Mucosa of descending colon (tissue), 3 donors: ENCODE data around the gene MITD1. TPM values are rescaled to one million over a fixed set of nuclear protein-coding genes. Genes with fewer than 3 reads are reported as not detected.
"Not testable (repeated sequence)": the region's sequence is repeated elsewhere in the genome, so short reads cannot be mapped to it uniquely, and the experiment has no call there.

Experiments
- ATAC-seq: fragments of 200-7000 bp; cut with Tn5 transposase; one replicate; pipeline ENCODE4 v1.9.1; 2020; ENCODE audit warnings: mild to moderate bottlenecking, moderate library complexity
- DNase-seq, 3 donors: peaks; one replicate each; pipeline ENCODE4 v3.0.0-alpha.2; 2020
- H3K36me3 ChIP-seq: fragments of 200-600 bp; one replicate; pipeline ENCODE4 v1.8.0; 2021; ENCODE audit warnings: low read depth, mild to moderate bottlenecking
- H3K4me1 ChIP-seq: fragments of 200-600 bp; one replicate; pipeline ENCODE4 v1.8.0; 2021; ENCODE audit warnings: low read depth, mild to moderate bottlenecking
- H3K4me3 ChIP-seq: fragments of 200-600 bp; one replicate; pipeline ENCODE4 v1.8.0; 2021; ENCODE audit warnings: mild to moderate bottlenecking
- H3K9me3 ChIP-seq: fragments of 200-600 bp; one replicate; pipeline ENCODE4 v1.8.0; 2021; ENCODE audit warnings: mild to moderate bottlenecking
- CTCF ChIP-seq: fragments of 200-600 bp; IDR thresholded peaks from one replicate; pipeline ENCODE4 v1.8.0; 2022; ENCODE audit warnings: antibody characterized with exemption, mild to moderate bottlenecking
- intact Hi-C, 2 donors: fragments of 100-400 bp; cut with DNase I in 1 of 2; cut with micrococcal nuclease in 1 of 2; formaldehyde crosslinking; loops; one replicate each; pipeline versions ENCODE4 v1.11.0 to v1.11.1; 2022; cut with DNase I, micrococcal nuclease
- total RNA-seq, 3 donors: library from RNA; stranded (reverse); fragmentation: NEBNext Ultra II Directional in 2 of 3; extraction: Animal tissue kit (Norgen Biotek cat#: 25700) in 2 of 3; gene quantifications; one replicate each; pipeline versions ENCODE4 v1.2.1 to v1.2.4, GENCODE V29; 2021 to 2023
- donor health status: DM: no; HTN: no; CAD: no; lungs with moderate emphysema.
- donor health status: DM: no; HTN: no; CAD: no.
- donor health status: DM: no; HTN: yes; CAD: no.

The MITD1 gene
- total RNA-seq, 3 donors from 2014 or later, result 21.7 to 24.3 (median 22.0) TPM

- TF ChIP-seq CTCF, result no peak
- intact Hi-C loops, result no loop called here
- peaks cover 9% of the 10 kb centered on the region for H3K9me3 ChIP-seq
- DNase-seq (no peak), ATAC-seq (no peak)
- H3K36me3 ChIP-seq, result no peaks in the 10 kb centered on the region
- H3K4me1 ChIP-seq, result peaks cover 6% of the 10 kb centered on the region
- no peak overlapping the region for H3K4me3 ChIP-seq
Measured at GRCh38 chr2:99139003-99139402, 41.9 kb downstream of the MITD1 start.

GRCh38 chr2:99135044-99135556 lies 45.8 kb downstream of the MITD1 start:
- DNase-seq, H3K36me3 ChIP-seq, ATAC-seq, intact Hi-C loops, H3K4me3 ChIP-seq, H3K4me1 ChIP-seq: not testable (repeated sequence)
- peaks cover 42% of the 10 kb centered on the region for H3K9me3 ChIP-seq

- no peak for ATAC-seq
- H3K9me3 ChIP-seq, result peaks cover 33% of the 10 kb centered on the region
- no peaks in the 10 kb centered on the region for H3K4me1 ChIP-seq
- no peaks in the 10 kb centered on the region for H3K36me3 ChIP-seq
- intact Hi-C loops, result no loop called here
- no peak for DNase-seq
- TF ChIP-seq CTCF, result no peak
- H3K4me3 ChIP-seq, result no peak overlapping the region
Measured at GRCh38 chr2:99127981-99128380, 52.9 kb downstream of the MITD1 start.

Other genes starting within 250 kb of the MITD1 start
- 10 to 100 TPM in 2 of 3 donors, 1 to 10 TPM in 1; 8.0 to 18.1 (median 17.8) TPM for gene CRACDL, start 244.8 kb downstream of the MITD1 start, total RNA-seq
- gene C2orf15, start 39.4 kb downstream of the MITD1 start, total RNA-seq, result 1 to 10 TPM; 1.3 to 3.6 (median 3.5) TPM
- 1 to 10 TPM; 6.6 to 8.8 (median 7.8) TPM for gene TSGA10, start 26.1 kb downstream of the MITD1 start, total RNA-seq
- gene LIPT1, start 26.1 kb downstream of the MITD1 start, total RNA-seq, result 1 to 10 TPM; 7.0 to 8.4 (median 7.0) TPM
- 10 to 100 TPM; 22.5 to 23.2 (median 23.0) TPM for gene MRPL30, start 126 bp upstream of the MITD1 start, total RNA-seq
- gene LYG2, start 74.6 kb upstream of the MITD1 start, total RNA-seq, result not detected
- 1 to 10 TPM in 2 of 3 donors, not detected in 1; 1.5 to 1.6 TPM for gene LYG1, start 120.1 kb upstream of the MITD1 start, total RNA-seq
- gene TXNDC9, start 155.3 kb upstream of the MITD1 start, total RNA-seq, result 10 to 100 TPM; 21.5 to 26.5 (median 25.2) TPM
- gene EIF5B, start 156.3 kb upstream of the MITD1 start, total RNA-seq, result 10 to 100 TPM; 23.5 to 47.3 (median 30.1) TPM